B cell (primary cell): ENCODE data around the gene VPS41.

ENCODE experiments used
- EZH2 ChIP-seq: IDR thresholded peaks from 2 replicates; pipeline ENCODE4 v1.6.1; 2012; ENCODE audit warnings: borderline replicate concordance, low read depth, mild to moderate bottlenecking, moderate library complexity, low read length; ENCODE audit not compliant: insufficient read depth, poor library complexity, severe bottlenecking
- TF ChIP-seq, protein P1 (sequence below): fragments of 200-600 bp; IDR thresholded peaks from one replicate; pipeline ENCODE4 v1.8.0; 2022; ENCODE audit warnings: antibody characterized with exemption, mild to moderate bottlenecking

GRCh38 chr7:38909870-38910269 lies 879 bp upstream of the VPS41 start:
- TF ChIP-seq EZH2: no peak
- TF ChIP-seq, protein P1, sequence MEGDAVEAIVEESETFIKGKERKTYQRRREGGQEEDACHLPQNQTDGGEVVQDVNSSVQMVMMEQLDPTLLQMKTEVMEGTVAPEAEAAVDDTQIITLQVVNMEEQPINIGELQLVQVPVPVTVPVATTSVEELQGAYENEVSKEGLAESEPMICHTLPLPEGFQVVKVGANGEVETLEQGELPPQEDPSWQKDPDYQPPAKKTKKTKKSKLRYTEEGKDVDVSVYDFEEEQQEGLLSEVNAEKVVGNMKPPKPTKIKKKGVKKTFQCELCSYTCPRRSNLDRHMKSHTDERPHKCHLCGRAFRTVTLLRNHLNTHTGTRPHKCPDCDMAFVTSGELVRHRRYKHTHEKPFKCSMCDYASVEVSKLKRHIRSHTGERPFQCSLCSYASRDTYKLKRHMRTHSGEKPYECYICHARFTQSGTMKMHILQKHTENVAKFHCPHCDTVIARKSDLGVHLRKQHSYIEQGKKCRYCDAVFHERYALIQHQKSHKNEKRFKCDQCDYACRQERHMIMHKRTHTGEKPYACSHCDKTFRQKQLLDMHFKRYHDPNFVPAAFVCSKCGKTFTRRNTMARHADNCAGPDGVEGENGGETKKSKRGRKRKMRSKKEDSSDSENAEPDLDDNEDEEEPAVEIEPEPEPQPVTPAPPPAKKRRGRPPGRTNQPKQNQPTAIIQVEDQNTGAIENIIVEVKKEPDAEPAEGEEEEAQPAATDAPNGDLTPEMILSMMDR: no peak
